HepG2 (cell line): ENCODE measurements around the gene AK3. TPM values are rescaled to one million over a fixed set of nuclear protein-coding genes. Genes with fewer than 3 reads are reported as not detected.

Source experiments
- ATRX ChIP-seq: sonication (generic); formaldehyde crosslinking; IDR thresholded peaks from 2 replicates; pipeline ENCODE4 v1.4.0; 2020; ENCODE audit warnings: missing genetic modification reagents, borderline replicate concordance
- HDAC6 ChIP-seq: fragments of 200-600 bp; sonication (generic); IDR thresholded peaks from 2 replicates; pipeline ENCODE4 v1.7.0; 2017; ENCODE audit warnings: mild to moderate bottlenecking, antibody characterized with exemption, low read length, low read depth
- HNRNPL ChIP-seq: fragments of 200-400 bp; formaldehyde crosslinking; IDR thresholded peaks from 2 replicates; pipeline ENCODE4 v1.6.1; 2017; ENCODE audit warnings: mild to moderate bottlenecking, low read depth, low read length
- KDM4B ChIP-seq: sonication (generic); formaldehyde crosslinking; IDR thresholded peaks from 2 replicates; pipeline ENCODE4 v1.4.0; 2020; ENCODE audit warnings: missing genetic modification reagents
- PLRG1 ChIP-seq: fragments of 450-650 bp; conservative IDR thresholded peaks from 2 replicates; pipeline ENCODE4 v1.6.1; 2016
- RXRB ChIP-seq: IDR thresholded peaks from 2 replicates; pipeline ENCODE4 v1.6.1; 2016; ENCODE audit warnings: borderline replicate concordance, missing genetic modification reagents, missing compliant biosample characterization
- SATB2 ChIP-seq: sonication (generic); formaldehyde crosslinking; IDR thresholded peaks from 2 replicates; pipeline ENCODE4 v1.5.0; 2020; ENCODE audit warnings: missing genetic modification reagents
- TAF15 ChIP-seq: fragments of 200-400 bp; formaldehyde crosslinking; IDR thresholded peaks from one replicate; pipeline ENCODE4 v1.6.1; 2018; ENCODE audit warnings: mild to moderate bottlenecking, low read depth, low read length; ENCODE audit not compliant: poor library complexity, severe bottlenecking
- ZBTB21 ChIP-seq: sonication (generic); formaldehyde crosslinking; IDR thresholded peaks from 2 replicates; pipeline ENCODE4 v1.4.0; 2020; ENCODE audit warnings: missing genetic modification reagents
- ZNF547 ChIP-seq: sonication (generic); formaldehyde crosslinking; IDR thresholded peaks from 2 replicates; pipeline ENCODE4 v1.5.1; 2020; ENCODE audit warnings: mild to moderate bottlenecking, missing genetic modification reagents
- ZNF678 ChIP-seq: sonication (generic); formaldehyde crosslinking; IDR thresholded peaks from 2 replicates; pipeline ENCODE4 v1.4.0; 2020; ENCODE audit warnings: mild to moderate bottlenecking, missing genetic modification reagents
- ZNF83 ChIP-seq: sonication (generic); formaldehyde crosslinking; IDR thresholded peaks from 2 replicates; pipeline ENCODE4 v1.4.0; 2020; ENCODE audit warnings: missing genetic modification reagents, mild to moderate bottlenecking, borderline replicate concordance
- ZSCAN21 ChIP-seq: sonication (generic); formaldehyde crosslinking; IDR thresholded peaks from 2 replicates; pipeline ENCODE4 v1.8.0; 2022; ENCODE audit warnings: mild to moderate bottlenecking, missing genetic modification reagents, moderate library complexity, borderline replicate concordance
- polyA plus RNA-seq, 8 experiments: library from polyadenylated mRNA; depleted of rRNA in 3 of 8; stranded (reverse) in 7 of 8; unstranded in 1 of 8; fragments of >200 nt; fragmentation: Illumina TruSeq in 4 of 8; extraction: Trizol in 4 of 8; gene quantifications; 2 replicates each; pipeline versions ENCODE4 v1.2.1 to v1.2.3, GENCODE V29; 2011 to 2016; ENCODE audit warnings: low read depth in 4 of 8, missing spikeins in 1 of 8, mixed read lengths in 1 of 8; ENCODE audit not compliant: insufficient read depth in 1 of 8
- total RNA-seq, 5 experiments: library from RNA; depleted of rRNA; stranded (reverse); fragments of >200 nt; fragmentation: Illumina TruSeq; extraction: Trizol; gene quantifications; 2 replicates each; pipeline ENCODE4 v1.2.3, GENCODE V29; 2016; ENCODE audit warnings: low read depth in 1 of 5
- TF ChIP-seq, protein P1 (sequence below): sonication (generic); formaldehyde crosslinking; conservative IDR thresholded peaks from 2 replicates; pipeline ENCODE4 v1.8.0; 2022; ENCODE audit warnings: mild to moderate bottlenecking, moderate library complexity, missing genetic modification reagents
- TF ChIP-seq, protein P2 (sequence below): IDR thresholded peaks from 2 replicates; pipeline ENCODE4 v1.6.1; 2016; ENCODE audit warnings: low read depth, missing genetic modification reagents, missing compliant biosample characterization
- TF ChIP-seq, protein P3 (sequence below): sonication (generic); formaldehyde crosslinking; IDR thresholded peaks from 2 replicates; pipeline ENCODE4 v1.4.0; 2020; ENCODE audit warnings: low read depth, mild to moderate bottlenecking, missing genetic modification reagents
- TF ChIP-seq, protein P4 (sequence below): IDR thresholded peaks from 2 replicates; pipeline ENCODE4 v1.6.1; 2012; ENCODE audit warnings: low read length, improper control_type of control experiment

Gene AK3
- total and polyA plus RNA-seq, 2 of the 13 experiments (the other 11 are each of a cell fraction or from before 2014, with no cell fraction given): 76.8 to 109 TPM

DNA sequence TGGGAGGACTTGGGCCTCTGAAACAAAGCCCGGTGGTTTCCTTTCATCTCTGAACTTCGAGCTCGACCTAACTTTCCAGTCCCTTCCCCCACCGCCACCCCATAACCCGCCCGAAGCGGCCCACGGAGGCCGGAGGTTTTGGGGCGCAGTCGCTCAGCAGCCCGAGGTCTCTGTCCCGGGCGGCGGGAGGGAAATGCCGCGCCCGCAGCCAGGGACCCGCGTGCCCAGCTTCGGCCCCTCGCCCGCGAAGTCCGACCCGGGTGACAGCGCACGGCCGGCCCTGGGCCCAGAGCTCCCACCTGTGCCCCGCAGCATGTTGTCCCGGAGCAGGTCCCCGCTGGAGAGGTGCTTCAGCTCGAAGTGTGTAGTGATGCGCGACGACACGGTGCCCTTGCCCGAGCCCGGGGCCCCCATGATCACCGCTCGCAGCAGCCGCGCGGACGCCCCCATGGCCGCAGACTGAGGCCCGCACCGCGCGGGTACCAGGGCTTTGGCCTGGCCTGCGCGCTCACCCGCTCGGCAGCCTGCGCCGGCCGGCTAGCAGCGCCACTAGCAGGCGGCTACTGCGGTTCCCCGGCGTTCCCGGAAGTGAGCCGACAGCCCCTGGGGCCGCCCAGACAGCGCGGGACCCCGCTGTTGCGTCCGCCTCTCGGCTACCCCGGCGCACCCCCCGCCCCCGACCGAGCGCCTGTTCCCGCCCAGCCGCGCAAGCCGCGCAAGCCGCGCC, at the start of gene AK3 (continued):
- TF ChIP-seq HNRNPL: 0 out of 2 replicates have a peak, but pooled peaks have one; percentile 15
- 0 out of 2 replicates have a peak, but pooled peaks have one; percentile 46 for TF ChIP-seq KDM4B
- TF ChIP-seq ZNF83 (CRISPR knock-in tag): peak; percentile 61; the same call in 1 of the 2 replicates
- TF ChIP-seq SATB2 (CRISPR knock-in tag): peak; percentile 54
- TF ChIP-seq ATRX (CRISPR knock-in tag): no peak
- TF ChIP-seq, protein P1, sequence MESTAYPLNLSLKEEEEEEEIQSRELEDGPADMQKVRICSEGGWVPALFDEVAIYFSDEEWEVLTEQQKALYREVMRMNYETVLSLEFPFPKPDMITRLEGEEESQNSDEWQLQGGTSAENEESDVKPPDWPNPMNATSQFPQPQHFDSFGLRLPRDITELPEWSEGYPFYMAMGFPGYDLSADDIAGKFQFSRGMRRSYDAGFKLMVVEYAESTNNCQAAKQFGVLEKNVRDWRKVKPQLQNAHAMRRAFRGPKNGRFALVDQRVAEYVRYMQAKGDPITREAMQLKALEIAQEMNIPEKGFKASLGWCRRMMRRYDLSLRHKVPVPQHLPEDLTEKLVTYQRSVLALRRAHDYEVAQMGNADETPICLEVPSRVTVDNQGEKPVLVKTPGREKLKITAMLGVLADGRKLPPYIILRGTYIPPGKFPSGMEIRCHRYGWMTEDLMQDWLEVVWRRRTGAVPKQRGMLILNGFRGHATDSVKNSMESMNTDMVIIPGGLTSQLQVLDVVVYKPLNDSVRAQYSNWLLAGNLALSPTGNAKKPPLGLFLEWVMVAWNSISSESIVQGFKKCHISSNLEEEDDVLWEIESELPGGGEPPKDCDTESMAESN (CRISPR knock-in tag): peak; percentile 90
- TF ChIP-seq TAF15: no peak
- peak; percentile 79 for TF ChIP-seq ZNF547
- TF ChIP-seq PLRG1: no peak
- no peak for TF ChIP-seq ZBTB21 (CRISPR knock-in tag)
- 0 out of 2 replicates have a peak, but pooled peaks have one; percentile 46 for TF ChIP-seq RXRB (CRISPR knock-in tag)
- TF ChIP-seq HDAC6: no peak
- TF ChIP-seq, protein P2, sequence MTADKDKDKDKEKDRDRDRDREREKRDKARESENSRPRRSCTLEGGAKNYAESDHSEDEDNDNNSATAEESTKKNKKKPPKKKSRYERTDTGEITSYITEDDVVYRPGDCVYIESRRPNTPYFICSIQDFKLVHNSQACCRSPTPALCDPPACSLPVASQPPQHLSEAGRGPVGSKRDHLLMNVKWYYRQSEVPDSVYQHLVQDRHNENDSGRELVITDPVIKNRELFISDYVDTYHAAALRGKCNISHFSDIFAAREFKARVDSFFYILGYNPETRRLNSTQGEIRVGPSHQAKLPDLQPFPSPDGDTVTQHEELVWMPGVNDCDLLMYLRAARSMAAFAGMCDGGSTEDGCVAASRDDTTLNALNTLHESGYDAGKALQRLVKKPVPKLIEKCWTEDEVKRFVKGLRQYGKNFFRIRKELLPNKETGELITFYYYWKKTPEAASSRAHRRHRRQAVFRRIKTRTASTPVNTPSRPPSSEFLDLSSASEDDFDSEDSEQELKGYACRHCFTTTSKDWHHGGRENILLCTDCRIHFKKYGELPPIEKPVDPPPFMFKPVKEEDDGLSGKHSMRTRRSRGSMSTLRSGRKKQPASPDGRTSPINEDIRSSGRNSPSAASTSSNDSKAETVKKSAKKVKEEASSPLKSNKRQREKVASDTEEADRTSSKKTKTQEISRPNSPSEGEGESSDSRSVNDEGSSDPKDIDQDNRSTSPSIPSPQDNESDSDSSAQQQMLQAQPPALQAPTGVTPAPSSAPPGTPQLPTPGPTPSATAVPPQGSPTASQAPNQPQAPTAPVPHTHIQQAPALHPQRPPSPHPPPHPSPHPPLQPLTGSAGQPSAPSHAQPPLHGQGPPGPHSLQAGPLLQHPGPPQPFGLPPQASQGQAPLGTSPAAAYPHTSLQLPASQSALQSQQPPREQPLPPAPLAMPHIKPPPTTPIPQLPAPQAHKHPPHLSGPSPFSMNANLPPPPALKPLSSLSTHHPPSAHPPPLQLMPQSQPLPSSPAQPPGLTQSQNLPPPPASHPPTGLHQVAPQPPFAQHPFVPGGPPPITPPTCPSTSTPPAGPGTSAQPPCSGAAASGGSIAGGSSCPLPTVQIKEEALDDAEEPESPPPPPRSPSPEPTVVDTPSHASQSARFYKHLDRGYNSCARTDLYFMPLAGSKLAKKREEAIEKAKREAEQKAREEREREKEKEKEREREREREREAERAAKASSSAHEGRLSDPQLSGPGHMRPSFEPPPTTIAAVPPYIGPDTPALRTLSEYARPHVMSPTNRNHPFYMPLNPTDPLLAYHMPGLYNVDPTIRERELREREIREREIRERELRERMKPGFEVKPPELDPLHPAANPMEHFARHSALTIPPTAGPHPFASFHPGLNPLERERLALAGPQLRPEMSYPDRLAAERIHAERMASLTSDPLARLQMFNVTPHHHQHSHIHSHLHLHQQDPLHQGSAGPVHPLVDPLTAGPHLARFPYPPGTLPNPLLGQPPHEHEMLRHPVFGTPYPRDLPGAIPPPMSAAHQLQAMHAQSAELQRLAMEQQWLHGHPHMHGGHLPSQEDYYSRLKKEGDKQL: peak; percentile 32; the same call in 1 of the 2 replicates
- no peak; the same call in none of the 2 replicates for TF ChIP-seq ZSCAN21 (CRISPR knock-in tag)
- TF ChIP-seq ZNF678 (CRISPR knock-in tag): peak; percentile 63; the same call in 1 of the 2 replicates
- TF ChIP-seq, protein P3, sequence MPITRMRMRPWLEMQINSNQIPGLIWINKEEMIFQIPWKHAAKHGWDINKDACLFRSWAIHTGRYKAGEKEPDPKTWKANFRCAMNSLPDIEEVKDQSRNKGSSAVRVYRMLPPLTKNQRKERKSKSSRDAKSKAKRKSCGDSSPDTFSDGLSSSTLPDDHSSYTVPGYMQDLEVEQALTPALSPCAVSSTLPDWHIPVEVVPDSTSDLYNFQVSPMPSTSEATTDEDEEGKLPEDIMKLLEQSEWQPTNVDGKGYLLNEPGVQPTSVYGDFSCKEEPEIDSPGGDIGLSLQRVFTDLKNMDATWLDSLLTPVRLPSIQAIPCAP (CRISPR knock-in tag): no peak
- TF ChIP-seq, protein P4, sequence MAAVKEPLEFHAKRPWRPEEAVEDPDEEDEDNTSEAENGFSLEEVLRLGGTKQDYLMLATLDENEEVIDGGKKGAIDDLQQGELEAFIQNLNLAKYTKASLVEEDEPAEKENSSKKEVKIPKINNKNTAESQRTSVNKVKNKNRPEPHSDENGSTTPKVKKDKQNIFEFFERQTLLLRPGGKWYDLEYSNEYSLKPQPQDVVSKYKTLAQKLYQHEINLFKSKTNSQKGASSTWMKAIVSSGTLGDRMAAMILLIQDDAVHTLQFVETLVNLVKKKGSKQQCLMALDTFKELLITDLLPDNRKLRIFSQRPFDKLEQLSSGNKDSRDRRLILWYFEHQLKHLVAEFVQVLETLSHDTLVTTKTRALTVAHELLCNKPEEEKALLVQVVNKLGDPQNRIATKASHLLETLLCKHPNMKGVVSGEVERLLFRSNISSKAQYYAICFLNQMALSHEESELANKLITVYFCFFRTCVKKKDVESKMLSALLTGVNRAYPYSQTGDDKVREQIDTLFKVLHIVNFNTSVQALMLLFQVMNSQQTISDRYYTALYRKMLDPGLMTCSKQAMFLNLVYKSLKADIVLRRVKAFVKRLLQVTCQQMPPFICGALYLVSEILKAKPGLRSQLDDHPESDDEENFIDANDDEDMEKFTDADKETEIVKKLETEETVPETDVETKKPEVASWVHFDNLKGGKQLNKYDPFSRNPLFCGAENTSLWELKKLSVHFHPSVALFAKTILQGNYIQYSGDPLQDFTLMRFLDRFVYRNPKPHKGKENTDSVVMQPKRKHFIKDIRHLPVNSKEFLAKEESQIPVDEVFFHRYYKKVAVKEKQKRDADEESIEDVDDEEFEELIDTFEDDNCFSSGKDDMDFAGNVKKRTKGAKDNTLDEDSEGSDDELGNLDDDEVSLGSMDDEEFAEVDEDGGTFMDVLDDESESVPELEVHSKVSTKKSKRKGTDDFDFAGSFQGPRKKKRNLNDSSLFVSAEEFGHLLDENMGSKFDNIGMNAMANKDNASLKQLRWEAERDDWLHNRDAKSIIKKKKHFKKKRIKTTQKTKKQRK: no peak
